Occipital lobe (tissue), 2 donors: ENCODE results near the gene NR4A2. TPM values are rescaled to one million over a fixed set of nuclear protein-coding genes. Genes with fewer than 3 reads are reported as not detected.

Experiments
- DNase-seq: peaks from one replicate; lab custom pipeline; 2025; lab: John Stamatoyannopoulos, UW
- total RNA-seq: library from RNA; depleted of rRNA; stranded (reverse); fragments of >200 nt; gene quantifications from one replicate; pipeline ENCODE4 v1.2.3, GENCODE V29; 2014

NR4A2 gene
- 7.8 TPM for total RNA-seq

DNA sequence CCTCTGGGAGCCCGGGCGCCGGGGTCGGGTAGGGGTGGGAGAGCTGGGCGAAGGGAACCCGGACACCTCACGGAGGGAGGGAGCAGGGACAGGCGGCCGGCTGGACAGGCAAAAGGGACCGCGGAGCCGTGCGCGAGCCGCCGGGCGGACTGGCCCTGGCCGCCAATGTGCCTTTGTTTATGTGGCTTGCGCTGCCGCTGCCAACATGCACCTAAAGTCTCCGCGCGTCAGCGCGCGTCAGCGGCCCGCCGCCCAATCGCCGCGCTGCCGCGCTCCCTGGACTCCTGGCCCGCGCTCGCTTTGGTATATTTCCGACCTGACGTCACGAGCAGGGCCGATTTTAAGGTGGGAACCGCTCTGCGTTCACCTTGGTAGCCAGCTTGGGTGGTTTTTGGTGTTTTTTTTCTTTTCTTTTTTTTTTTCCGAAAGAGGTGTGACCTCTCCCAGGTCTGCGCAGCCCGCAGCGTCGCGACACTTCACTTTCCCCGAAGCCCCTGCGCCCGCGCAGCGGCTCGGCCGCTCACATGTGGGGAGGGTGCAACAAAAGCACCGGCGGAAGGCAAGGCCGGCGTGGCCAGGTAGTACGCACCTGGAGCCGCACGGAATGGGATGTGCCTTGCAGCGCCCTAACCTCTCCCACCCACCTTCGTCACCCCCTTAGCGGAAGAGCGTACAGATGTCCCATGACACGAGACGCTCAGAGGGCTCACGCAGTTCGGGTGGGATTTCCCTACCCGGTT, at the start of gene NR4A2:
Gene NR4A2, minus strand, starts transcription at position 188 of the 740 bp plus-strand sequence. CDS start 2,535 bp downstream, outside the sequence.
- peak; percentile 82 for DNase-seq

DNA sequence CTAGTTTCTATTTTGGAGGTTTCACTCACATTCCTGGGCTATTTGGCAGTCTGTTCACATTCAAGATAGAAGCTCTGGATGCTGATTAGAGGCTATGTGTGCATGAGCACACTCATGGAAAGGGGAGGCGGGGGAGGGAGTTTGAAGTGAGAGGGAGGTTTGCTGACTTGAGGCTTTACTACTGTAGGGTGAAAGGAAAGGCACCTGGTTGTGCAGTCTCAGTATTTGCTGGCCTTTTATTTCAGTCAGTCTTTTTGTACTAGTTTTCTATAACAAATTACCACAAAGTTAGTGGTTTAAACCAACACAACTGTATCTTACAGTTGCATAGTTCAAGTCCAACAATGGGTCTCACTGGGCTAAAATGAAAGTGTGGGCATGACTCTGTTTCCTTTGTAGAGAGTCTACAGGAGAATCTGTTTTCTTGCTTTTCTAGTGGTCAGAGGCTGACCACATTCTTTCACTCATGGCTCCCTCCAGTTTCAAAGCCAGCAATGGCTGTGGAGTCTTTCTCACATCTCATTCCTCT, 47.7 kb upstream of the NR4A2 start:
- no peak for DNase-seq

DNA sequence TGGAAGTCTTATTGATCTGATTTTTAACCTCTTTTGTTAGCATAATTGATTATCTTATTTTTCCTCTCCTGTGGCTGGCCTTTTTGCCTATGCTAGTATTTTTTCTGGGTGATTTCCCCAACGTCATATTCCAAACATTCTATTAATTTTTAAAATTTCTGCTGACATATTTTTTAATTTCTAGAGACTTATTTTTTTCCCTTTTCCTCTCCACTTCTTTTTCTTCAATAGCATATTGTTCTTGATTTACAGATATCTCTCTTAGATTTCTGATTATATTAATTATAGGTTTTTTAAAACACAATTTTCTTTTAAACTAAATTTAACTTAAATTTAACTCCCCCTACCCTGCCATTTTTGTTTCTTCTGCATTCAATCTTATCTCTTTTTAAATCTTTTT, 47.2 kb upstream of the NR4A2 start:
- no peak for DNase-seq

DNA sequence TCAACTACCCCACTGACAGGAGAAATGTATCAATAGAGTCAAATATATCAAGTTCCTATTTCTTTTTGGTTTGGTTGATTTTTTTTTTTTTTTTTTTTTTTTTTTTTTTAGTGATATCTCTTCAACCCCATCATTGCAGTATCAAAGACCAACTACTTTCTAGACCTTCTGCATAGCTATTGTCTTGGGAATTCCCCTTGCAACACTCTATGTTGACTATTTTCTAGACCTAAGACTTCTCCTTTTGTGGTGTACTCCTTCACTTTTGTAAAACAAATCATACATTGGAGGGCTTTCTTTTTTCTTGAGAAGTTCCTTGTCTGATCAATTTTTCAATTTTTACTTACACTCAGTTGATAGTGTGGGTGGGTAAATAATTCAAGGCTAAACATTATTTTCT, 46.5 kb upstream of the NR4A2 start:
- DNase-seq: no peak

- no peak for DNase-seq
Measured at GRCh38 chr2:156366753-156367152, 34.2 kb upstream of the NR4A2 start.

- no peak for DNase-seq
Measured at GRCh38 chr2:156363141-156363540, 30.6 kb upstream of the NR4A2 start.

DNA sequence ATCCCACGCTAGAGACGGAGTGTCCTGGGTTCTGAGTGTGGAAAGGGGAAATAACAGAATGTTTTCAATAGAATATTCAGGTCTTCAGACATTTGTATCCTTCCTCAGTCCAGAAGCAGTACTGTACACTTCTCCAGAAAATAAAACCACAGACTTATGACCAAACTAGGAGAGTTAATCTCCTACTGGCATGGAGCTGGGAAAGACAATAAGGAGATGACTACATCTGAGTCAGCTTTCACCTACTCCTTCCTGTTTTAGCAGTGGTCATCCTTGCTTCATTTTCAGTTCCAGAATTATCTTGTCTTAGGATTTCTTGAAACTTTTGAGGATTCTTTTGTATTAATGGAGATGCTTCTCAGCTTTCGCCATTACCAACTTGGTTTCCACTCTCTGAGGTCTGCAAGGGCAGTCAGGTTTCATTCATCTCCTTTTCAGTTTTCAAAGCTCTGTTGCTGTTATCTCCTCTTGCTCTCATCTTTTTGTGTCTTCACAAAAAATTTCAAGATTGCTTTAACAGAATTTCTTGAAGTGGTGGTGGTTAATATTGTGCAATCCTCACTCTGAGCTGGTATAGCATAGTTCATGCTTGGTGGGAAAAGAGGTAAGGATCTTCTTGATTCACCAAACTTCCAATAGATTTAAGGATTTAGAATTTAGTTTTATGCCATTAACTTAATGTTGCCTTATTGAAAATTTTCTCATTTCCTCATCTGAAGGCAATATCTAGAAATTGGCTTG, 23.7 kb upstream of the NR4A2 start:
- no peak for DNase-seq

DNA sequence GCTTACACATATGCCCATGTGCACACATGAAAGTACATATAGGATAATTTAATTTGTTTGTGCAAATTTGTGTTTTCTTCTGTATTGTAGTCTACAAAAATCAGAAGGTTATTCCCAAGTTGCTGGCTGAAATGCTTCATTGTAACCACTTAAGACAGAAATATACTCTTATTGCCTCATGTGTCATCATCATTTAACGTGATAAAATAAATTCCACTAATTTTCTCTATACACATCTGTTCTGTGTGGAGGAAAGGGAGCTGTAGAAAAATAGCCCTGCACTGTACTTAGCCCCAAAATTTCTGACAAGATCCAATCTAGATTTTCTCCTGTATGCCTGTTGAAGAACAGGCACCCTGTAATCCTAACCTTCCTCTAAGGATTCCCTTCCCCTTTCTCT, 20.4 kb upstream of the NR4A2 start:
- DNase-seq: no peak

DNA sequence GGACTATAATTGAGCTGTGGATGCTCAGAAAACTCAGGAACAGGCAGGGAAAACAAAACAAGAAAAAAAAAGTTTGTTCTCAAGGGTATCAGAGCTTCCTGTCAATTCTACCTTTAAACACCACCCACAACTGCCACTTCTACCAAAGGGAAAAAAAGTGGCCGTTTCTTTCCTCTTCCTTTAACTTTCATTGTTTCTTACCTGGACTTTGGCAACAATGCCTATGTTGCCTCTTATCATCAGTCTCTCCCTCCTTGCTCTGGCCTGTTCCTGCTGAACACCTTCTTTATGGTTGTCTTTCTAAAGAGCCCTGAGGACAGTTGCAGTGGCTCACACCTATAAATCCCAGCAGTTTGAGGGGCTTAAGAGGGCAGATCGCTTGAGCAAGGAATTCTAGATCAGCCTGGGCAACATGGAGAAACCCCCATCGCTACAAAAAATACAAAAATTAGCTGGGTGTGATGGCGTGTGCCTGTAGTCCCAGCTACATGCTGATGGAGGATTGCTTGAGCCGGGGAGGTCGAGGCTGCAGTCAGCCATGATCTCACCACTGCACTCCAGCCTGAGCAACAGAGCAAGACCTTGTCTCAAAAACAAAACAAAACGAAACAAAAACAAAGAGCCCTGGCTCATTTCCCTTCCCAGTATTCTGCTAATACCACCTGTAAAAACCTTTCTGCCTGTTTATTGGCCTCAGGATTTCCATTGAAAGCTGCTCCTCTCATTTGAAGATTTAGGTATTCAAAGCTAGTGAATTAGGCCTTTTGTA, 18.0 kb upstream of the NR4A2 start:
- DNase-seq: no peak

DNA sequence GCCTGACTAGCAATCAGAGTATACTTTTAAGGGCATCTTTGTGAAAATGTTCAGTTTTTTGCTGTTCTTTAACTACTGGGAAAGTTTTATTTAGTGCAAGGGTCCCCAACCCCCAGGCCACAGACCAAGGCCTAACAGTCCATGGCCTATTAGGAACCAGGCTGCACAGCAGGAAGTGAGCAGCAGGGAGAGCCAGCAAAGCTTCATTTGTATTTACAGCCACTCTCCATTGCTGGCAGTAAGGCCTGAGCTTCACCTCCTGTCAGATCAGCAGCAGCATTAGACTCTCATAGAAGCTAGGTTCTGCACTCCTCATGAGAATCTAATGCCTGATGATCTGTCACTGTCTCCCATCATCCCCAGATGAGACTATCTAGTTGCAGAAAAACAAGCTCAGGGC, 17.1 kb upstream of the NR4A2 start:
- no peak for DNase-seq

- no peak for DNase-seq
Measured at GRCh38 chr2:156349161-156349560, 16.6 kb upstream of the NR4A2 start.

DNA sequence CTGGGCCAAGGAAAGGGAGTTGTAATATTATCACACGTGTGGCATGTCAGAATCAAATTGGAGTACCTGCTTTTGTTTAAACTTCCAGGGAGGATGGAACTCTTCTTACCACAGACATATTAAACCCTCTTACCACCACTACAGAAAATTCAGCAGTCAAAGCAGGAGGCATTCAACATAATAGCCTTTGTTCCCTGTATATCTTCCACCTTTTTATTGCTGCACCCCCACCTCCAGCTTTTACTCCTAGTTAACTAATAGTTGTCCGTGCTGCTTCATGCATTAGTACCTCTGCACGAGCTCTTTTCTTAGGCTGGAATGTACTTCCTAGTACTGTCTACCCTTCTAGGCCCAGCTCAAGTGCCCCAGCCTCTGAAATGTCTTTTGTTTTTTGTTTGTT, 14.9 kb upstream of the NR4A2 start:
- DNase-seq: no peak

DNA sequence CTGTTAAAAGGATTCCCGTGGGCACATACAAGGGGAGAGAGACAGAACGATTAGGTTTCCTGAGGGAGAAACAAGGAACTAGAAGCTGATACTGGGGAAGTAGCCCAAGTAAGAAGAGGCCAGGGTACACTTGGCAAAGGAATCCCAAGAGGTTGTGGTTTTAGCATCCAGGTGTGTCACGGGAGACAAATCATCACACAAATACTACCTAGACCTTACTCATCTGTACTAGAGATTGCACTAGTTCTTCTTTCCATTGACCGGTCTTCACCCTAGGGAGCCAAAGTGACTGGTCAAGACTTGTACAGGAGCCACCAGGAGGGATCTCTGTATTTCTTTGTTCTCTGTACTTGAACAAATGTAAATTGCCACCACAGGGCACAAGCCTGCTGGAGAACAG, 14.2 kb upstream of the NR4A2 start:
- DNase-seq: no peak

- DNase-seq: no peak
Measured at GRCh38 chr2:156345582-156345981, 13.1 kb upstream of the NR4A2 start.

GRCh38 chr2:156343940-156344301, 11.4 kb upstream of the NR4A2 start:
- no peak for DNase-seq

GRCh38 chr2:156343096-156343939, 10.8 kb upstream of the NR4A2 start:
- no peak for DNase-seq

- peak; percentile 86 for DNase-seq
Measured at GRCh38 chr2:156342254-156343095, 10.0 kb upstream of the NR4A2 start.

GRCh38 chr2:156341452-156342253, 9.1 kb upstream of the NR4A2 start:
- DNase-seq: peak; percentile 78

GRCh38 chr2:156340804-156341451, 8.4 kb upstream of the NR4A2 start:
- no peak for DNase-seq
